Measurements from ENCODE around the gene PDLIM1. TPM values are rescaled to one million over a fixed set of nuclear protein-coding genes. Genes with fewer than 3 reads are reported as not detected.

The PDLIM1 gene, protein sequence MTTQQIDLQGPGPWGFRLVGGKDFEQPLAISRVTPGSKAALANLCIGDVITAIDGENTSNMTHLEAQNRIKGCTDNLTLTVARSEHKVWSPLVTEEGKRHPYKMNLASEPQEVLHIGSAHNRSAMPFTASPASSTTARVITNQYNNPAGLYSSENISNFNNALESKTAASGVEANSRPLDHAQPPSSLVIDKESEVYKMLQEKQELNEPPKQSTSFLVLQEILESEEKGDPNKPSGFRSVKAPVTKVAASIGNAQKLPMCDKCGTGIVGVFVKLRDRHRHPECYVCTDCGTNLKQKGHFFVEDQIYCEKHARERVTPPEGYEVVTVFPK
- polyA plus RNA-seq (2012; rRNA removed) = 74.4 and 97.2 TPM in 2 replicates
- 89.3 and 96.8 TPM in 2 replicates for polyA plus RNA-seq (2012; cell fraction: cytosol; rRNA removed)
- polyA plus RNA-seq (2012; cell fraction: nucleus; rRNA removed) = 68.2 and 70.4 TPM in 2 replicates

DNA sequence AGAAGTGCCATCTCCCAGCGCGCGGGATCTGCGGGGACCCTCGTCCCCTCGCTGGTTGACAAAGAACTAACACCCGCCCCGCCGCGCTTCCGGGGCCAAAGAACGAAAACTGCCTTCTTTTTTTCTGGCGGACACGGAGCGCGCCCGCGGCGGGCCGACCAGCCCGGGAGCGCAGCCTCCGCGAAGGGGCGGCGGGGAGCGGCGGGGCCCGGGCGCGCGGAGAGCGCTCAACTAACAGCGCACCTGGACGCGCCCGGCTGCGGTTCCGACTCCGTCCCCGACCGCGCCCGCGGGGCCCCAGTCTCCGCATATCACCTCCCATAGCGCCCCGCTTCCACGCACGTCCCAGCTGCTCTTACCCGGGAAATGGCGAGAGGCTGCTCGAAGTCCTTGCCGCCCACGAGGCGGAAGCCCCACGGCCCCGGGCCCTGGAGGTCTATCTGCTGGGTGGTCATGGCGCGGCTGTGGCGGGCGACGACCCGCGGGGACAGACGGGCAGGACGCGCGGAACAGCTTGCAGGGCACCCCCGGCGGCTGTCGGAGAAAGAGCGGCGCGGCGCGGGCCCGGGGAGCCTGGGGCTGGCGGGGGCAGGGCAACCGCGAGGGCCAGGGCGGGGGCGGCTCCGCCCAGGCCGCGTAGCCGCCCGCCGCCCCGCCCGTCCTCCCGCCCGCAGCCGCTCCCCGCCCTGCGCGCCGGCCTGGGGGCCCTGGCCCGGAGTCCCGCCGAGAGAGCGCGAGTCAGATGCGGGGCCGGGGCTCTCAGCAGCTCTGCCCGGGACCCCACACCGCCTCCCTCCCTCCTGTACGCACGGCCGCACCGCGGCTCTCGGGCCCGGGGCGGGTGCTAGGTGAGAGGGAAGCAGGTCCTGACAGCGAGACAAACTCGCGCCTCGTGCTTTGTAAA lies at the start of gene PDLIM1:
Gene PDLIM1, minus strand, starts transcription at position 543 of the 904 bp plus-strand sequence. Its CDS starts 88 bp downstream, at position 455.
- peak within 1 kb of the TSS; percentile 82 for H3K4me2 ChIP-seq
- WGBS (ENCODE audit: low lambda C conversion rate) = 16% methylated on average over 22 of the region's 119 CpGs
- no peaks in the 10 kb centered on the region for H3K9me3 ChIP-seq
- peak within 1 kb of the TSS; percentile 85 to 94 for H3K4me3 ChIP-seq (ENCODE audit: low read depth in 2 of 2, low read length in 1 of 2)
- no peaks in the 10 kb centered on the region for H3K9me2 ChIP-seq
- peaks cover 3 to 4% of the 10 kb centered on the region in 2 experiments; a peak in 1 of 4 replicates for H3K4me1 ChIP-seq (ENCODE audit: control insufficient read depth in 1 of 2, insufficient read depth in 2 of 2, low read depth in 1 of 2, low read length in 1 of 2)
- ChIA-PET CTCF (interaction anchor here (0.6 to 1.1 kb wide), 2 partner anchors 59 to 72 kb away, joined by 3 to 5 read pairs; no protein-coding TSS in a partner anchor), POLR2A (no interaction called here)
- peak within 1 kb of the TSS; percentile 92 for H3K9ac ChIP-seq
- no peaks in the 10 kb centered on the region for H4K20me1 ChIP-seq (ENCODE audit: insufficient read depth)
- H2AFZ ChIP-seq (ENCODE audit: low read depth) = peak within 1 kb of the TSS; percentile 88
- H3K36me3 ChIP-seq (replicated peaks in 1 of 2; ENCODE audit: control insufficient read depth in 1 of 2, insufficient read depth in 2 of 2, low read length in 1 of 2) = no peaks in the 10 kb centered on the region
- H3F3A ChIP-seq (replicated peaks; ENCODE audit: insufficient read depth) = peaks cover 5% of the 10 kb centered on the region
- peak within 1 kb of the TSS in 1 of 2 experiments; percentile 42; a peak in 1 of 4 replicates for H3K27ac ChIP-seq (ENCODE audit: low read depth in 2 of 2, low read length in 1 of 2)
- no peaks in the 10 kb centered on the region for H3K27me3 ChIP-seq (ENCODE audit: insufficient read depth)
- TF ChIP-seq TAF1 (IDR thresholded peaks at IDR 0.05; ENCODE audit: borderline replicate concordance, low read depth, low read length) (peak; percentile 48; the same call in 1 of the 2 replicates), EZH2phosphoT487 (IDR thresholded peaks at IDR 0.05; ENCODE audit: borderline replicate concordance, low read depth) (no peak), EP300 (IDR thresholded peaks at IDR 0.05; ENCODE audit: borderline replicate concordance in 1 of 2, low read depth in 1 of 2, low read length in 1 of 2) (no peak), ELF1 (IDR thresholded peaks at IDR 0.05) (no peak), SIN3A (IDR thresholded peaks at IDR 0.05; ENCODE audit: borderline replicate concordance, low read depth, low read length) (no peak), FOXM1 (IDR thresholded peaks at IDR 0.05; ENCODE audit: low read depth) (no peak), POLR2AphosphoS5 (IDR thresholded peaks at IDR 0.05; ENCODE audit: low read depth, low read length) (peak; percentile 22; the same call in 1 of the 2 replicates), TCF12 (IDR thresholded peaks at IDR 0.05) (no peak)
- TF ChIP-seq, protein P1, sequence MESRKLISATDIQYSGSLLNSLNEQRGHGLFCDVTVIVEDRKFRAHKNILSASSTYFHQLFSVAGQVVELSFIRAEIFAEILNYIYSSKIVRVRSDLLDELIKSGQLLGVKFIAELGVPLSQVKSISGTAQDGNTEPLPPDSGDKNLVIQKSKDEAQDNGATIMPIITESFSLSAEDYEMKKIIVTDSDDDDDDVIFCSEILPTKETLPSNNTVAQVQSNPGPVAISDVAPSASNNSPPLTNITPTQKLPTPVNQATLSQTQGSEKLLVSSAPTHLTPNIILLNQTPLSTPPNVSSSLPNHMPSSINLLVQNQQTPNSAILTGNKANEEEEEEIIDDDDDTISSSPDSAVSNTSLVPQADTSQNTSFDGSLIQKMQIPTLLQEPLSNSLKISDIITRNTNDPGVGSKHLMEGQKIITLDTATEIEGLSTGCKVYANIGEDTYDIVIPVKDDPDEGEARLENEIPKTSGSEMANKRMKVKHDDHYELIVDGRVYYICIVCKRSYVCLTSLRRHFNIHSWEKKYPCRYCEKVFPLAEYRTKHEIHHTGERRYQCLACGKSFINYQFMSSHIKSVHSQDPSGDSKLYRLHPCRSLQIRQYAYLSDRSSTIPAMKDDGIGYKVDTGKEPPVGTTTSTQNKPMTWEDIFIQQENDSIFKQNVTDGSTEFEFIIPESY (IDR thresholded peaks at IDR 0.05; ENCODE audit: borderline replicate concordance, low read depth) = no peak
- TF ChIP-seq, protein P2, sequence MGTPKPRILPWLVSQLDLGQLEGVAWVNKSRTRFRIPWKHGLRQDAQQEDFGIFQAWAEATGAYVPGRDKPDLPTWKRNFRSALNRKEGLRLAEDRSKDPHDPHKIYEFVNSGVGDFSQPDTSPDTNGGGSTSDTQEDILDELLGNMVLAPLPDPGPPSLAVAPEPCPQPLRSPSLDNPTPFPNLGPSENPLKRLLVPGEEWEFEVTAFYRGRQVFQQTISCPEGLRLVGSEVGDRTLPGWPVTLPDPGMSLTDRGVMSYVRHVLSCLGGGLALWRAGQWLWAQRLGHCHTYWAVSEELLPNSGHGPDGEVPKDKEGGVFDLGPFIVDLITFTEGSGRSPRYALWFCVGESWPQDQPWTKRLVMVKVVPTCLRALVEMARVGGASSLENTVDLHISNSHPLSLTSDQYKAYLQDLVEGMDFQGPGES (IDR thresholded peaks at IDR 0.05; ENCODE audit: low read depth, low read length) = no peak
- TF ChIP-seq, protein P3, sequence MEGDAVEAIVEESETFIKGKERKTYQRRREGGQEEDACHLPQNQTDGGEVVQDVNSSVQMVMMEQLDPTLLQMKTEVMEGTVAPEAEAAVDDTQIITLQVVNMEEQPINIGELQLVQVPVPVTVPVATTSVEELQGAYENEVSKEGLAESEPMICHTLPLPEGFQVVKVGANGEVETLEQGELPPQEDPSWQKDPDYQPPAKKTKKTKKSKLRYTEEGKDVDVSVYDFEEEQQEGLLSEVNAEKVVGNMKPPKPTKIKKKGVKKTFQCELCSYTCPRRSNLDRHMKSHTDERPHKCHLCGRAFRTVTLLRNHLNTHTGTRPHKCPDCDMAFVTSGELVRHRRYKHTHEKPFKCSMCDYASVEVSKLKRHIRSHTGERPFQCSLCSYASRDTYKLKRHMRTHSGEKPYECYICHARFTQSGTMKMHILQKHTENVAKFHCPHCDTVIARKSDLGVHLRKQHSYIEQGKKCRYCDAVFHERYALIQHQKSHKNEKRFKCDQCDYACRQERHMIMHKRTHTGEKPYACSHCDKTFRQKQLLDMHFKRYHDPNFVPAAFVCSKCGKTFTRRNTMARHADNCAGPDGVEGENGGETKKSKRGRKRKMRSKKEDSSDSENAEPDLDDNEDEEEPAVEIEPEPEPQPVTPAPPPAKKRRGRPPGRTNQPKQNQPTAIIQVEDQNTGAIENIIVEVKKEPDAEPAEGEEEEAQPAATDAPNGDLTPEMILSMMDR (IDR thresholded peaks at IDR 0.05) = peak; percentile 46
- TF ChIP-seq, protein P4, sequence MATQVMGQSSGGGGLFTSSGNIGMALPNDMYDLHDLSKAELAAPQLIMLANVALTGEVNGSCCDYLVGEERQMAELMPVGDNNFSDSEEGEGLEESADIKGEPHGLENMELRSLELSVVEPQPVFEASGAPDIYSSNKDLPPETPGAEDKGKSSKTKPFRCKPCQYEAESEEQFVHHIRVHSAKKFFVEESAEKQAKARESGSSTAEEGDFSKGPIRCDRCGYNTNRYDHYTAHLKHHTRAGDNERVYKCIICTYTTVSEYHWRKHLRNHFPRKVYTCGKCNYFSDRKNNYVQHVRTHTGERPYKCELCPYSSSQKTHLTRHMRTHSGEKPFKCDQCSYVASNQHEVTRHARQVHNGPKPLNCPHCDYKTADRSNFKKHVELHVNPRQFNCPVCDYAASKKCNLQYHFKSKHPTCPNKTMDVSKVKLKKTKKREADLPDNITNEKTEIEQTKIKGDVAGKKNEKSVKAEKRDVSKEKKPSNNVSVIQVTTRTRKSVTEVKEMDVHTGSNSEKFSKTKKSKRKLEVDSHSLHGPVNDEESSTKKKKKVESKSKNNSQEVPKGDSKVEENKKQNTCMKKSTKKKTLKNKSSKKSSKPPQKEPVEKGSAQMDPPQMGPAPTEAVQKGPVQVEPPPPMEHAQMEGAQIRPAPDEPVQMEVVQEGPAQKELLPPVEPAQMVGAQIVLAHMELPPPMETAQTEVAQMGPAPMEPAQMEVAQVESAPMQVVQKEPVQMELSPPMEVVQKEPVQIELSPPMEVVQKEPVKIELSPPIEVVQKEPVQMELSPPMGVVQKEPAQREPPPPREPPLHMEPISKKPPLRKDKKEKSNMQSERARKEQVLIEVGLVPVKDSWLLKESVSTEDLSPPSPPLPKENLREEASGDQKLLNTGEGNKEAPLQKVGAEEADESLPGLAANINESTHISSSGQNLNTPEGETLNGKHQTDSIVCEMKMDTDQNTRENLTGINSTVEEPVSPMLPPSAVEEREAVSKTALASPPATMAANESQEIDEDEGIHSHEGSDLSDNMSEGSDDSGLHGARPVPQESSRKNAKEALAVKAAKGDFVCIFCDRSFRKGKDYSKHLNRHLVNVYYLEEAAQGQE (IDR thresholded peaks at IDR 0.05; ENCODE audit: low read depth, low read length) = no peak
- H3K79me2 ChIP-seq (ENCODE audit: insufficient read depth) = peaks cover 48% of the 10 kb centered on the region
- DNase-seq = peak; percentile 92

Measured in SK-N-SH (cell line).